Measurements from ENCODE around the gene COL9A2.

Gene COL9A2

GRCh38 chr1:40307186-40307585 is 9.9 kb downstream of the COL9A2 start:
- H3K4me3 ChIP-seq (ENCODE audit: low read depth, low read length): no peak overlapping the region
- no peak for TF ChIP-seq CTCF (IDR thresholded peaks at IDR 0.05; ENCODE audit: low read depth, low read length)

- no peak for TF ChIP-seq CTCF (IDR thresholded peaks at IDR 0.05; ENCODE audit: low read depth, low read length)
- no peak overlapping the region for H3K4me3 ChIP-seq (ENCODE audit: low read depth, low read length)
These were observed 10.8 kb downstream of the COL9A2 start for GRCh38 chr1:40306296-40306695.

GRCh38 chr1:40305871-40306270 is 11.2 kb downstream of the COL9A2 start:
- no peak for TF ChIP-seq CTCF (IDR thresholded peaks at IDR 0.05; ENCODE audit: low read depth, low read length)
- no peak overlapping the region for H3K4me3 ChIP-seq (ENCODE audit: low read depth, low read length)

- no peak overlapping the region for H3K4me3 ChIP-seq (ENCODE audit: low read depth, low read length)
- no peak for TF ChIP-seq CTCF (IDR thresholded peaks at IDR 0.05; ENCODE audit: low read depth, low read length)
These were observed 11.6 kb downstream of the COL9A2 start for GRCh38 chr1:40305451-40305850.

GRCh38 chr1:40303790-40304189 is 13.3 kb downstream of the COL9A2 start:
- H3K4me3 ChIP-seq (ENCODE audit: low read depth, low read length): no peak overlapping the region
- no peak for TF ChIP-seq CTCF (IDR thresholded peaks at IDR 0.05; ENCODE audit: low read depth, low read length)

- TF ChIP-seq CTCF (IDR thresholded peaks at IDR 0.05; ENCODE audit: low read depth, low read length): no peak
- H3K4me3 ChIP-seq (ENCODE audit: low read depth, low read length): no peak overlapping the region
These were observed 13.9 kb downstream of the COL9A2 start for GRCh38 chr1:40303051-40303771.

- TF ChIP-seq CTCF (IDR thresholded peaks at IDR 0.05; ENCODE audit: low read depth, low read length): no peak
- H3K4me3 ChIP-seq (ENCODE audit: low read depth, low read length): no peak overlapping the region
These were observed 14.6 kb downstream of the COL9A2 start for GRCh38 chr1:40302475-40302874.

Measured in WI38 (cell line).